ENCODE results near the gene PJA1.

The PJA1 gene

GRCh38 chrX:69196666-69197065, 31.4 kb upstream of the PJA1 start:
- TF ChIP-seq, protein P1, sequence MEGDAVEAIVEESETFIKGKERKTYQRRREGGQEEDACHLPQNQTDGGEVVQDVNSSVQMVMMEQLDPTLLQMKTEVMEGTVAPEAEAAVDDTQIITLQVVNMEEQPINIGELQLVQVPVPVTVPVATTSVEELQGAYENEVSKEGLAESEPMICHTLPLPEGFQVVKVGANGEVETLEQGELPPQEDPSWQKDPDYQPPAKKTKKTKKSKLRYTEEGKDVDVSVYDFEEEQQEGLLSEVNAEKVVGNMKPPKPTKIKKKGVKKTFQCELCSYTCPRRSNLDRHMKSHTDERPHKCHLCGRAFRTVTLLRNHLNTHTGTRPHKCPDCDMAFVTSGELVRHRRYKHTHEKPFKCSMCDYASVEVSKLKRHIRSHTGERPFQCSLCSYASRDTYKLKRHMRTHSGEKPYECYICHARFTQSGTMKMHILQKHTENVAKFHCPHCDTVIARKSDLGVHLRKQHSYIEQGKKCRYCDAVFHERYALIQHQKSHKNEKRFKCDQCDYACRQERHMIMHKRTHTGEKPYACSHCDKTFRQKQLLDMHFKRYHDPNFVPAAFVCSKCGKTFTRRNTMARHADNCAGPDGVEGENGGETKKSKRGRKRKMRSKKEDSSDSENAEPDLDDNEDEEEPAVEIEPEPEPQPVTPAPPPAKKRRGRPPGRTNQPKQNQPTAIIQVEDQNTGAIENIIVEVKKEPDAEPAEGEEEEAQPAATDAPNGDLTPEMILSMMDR (IDR thresholded peaks at IDR 0.05; ENCODE audit: control insufficient read depth, extremely low read depth, insufficient read depth) = no peak

DNA sequence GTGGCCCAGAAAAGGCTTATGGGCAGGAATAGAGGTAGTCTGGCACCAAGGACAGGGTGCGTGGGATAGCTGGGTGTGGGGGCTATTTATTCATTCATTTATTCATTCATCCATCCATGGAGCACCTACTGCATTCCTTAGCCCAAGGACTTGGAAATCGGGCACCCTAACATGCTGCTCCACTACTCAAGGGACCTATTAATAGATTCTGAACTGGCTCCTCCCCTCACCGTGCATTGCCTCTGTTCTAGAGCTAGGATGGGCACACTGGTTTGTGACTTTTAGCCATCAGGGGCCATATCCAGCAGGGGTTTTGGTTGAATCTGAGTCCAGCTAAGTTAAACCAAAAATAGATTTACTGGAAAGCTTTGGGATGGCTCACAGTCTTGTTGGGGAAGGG, 30.6 kb upstream of the PJA1 start:
- TF ChIP-seq, protein P1 (IDR thresholded peaks at IDR 0.05; ENCODE audit: control insufficient read depth, extremely low read depth, insufficient read depth) = no peak
- DNase-seq (ENCODE audit: low read depth) = no peak

More at GRCh38 chrX:69196666-69197065, 31.4 kb upstream of the PJA1 start:
- DNase-seq (ENCODE audit: low read depth) = no peak
- no peak overlapping the region for H3K4me3 ChIP-seq (ENCODE audit: low read depth, low read length)

DNA sequence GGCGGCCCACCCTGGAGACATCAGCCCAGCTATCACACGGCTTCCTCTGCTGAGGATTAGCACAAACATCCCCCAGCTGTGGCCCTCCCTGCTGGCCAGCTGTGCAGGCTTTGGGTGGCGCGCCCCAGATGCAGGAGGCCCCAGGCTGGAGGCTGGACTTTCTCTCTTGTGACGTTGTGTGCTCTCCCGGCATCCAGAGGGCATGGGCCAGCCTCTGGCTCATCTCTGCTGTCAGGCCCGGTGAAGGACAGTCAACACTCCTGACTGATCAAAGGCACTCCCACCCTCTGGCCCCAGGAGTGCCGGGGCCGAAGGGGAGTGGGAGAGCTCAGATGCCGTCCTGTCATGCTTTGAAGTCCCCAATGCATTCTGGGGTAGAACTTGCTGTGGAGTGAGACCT, 29.9 kb upstream of the PJA1 start:
- H3K4me3 ChIP-seq (ENCODE audit: low read depth, low read length) = no peak overlapping the region
- no peak for DNase-seq (ENCODE audit: low read depth)
- TF ChIP-seq, protein P1 (IDR thresholded peaks at IDR 0.05; ENCODE audit: control insufficient read depth, extremely low read depth, insufficient read depth) = no peak

More for the DNA sequence above, 30.6 kb upstream of the PJA1 start:
- H3K4me3 ChIP-seq (ENCODE audit: low read depth, low read length) = no peak overlapping the region

DNA sequence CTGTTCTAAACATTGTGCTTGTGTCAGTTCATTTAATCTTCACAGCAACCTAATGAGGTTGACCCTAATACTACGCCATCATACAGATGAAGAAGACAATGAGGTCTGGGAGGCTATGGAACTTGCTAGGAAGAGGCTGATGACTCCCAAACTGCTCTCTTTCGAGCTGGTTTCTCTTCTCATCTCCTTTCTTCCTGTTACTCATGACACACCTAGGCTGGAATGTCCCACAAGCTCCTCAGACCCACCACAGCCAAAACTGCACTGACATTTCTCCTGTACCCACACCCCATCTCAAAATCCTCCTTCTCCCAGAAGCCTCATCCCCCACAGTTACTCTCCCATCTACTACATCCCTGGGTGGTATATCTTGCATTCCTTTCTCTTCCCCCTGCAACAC, 27.4 kb upstream of the PJA1 start:
- no peak for DNase-seq (ENCODE audit: low read depth)

GRCh38 chrX:69189576-69190371, 24.5 kb upstream of the PJA1 start:
- no peak for DNase-seq (ENCODE audit: low read depth)
- H3K4me3 ChIP-seq (ENCODE audit: low read depth, low read length) = no peak overlapping the region
- TF ChIP-seq, protein P1 (IDR thresholded peaks at IDR 0.05; ENCODE audit: control insufficient read depth, extremely low read depth, insufficient read depth) = no peak

More for the DNA sequence above, 27.4 kb upstream of the PJA1 start:
- H3K4me3 ChIP-seq (ENCODE audit: low read depth, low read length) = no peak overlapping the region
- TF ChIP-seq, protein P1 (IDR thresholded peaks at IDR 0.05; ENCODE audit: control insufficient read depth, extremely low read depth, insufficient read depth) = no peak

DNA sequence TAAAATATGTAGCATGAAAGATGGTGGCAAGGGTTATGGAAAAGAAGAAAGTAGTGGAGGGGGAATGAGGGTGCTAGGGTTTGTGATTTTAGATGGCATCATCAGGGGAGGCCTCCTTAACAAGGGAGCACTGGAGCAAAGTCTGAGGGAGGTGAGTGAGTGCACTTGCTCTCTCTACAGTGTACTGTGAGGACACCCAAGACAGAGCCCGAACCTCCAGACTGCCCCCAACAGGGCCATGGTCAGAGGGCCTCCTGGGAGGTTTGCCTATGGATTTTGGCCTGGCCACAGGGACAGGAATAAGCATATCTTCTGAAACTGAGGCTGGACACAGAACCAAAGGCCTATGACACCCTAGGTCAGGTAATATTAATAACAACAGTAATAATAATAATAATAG, 21.4 kb upstream of the PJA1 start:
- no peak overlapping the region for H3K4me3 ChIP-seq (ENCODE audit: low read depth, low read length)
- DNase-seq (ENCODE audit: low read depth) = no peak
- TF ChIP-seq, protein P1 (IDR thresholded peaks at IDR 0.05; ENCODE audit: control insufficient read depth, extremely low read depth, insufficient read depth) = no peak

DNA sequence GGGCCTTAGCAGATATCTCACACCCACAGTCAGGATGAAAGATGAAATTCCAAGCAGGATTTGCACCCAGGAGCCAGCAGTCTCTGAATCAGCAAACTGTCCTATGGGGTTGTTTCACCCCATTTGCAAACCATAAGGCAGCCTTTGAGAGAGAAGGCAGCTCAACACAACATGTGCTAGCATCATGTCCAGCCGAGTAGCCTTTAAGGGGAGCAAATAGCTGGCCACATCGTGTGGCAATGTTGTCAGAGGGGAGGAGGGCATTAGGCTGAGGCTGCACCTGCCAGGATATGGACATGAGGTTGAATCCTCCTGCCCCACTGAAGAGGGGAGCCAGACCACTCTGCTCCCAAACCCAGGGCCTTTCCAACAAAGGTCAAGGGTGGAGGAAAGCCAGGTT, 20.6 kb upstream of the PJA1 start:
- TF ChIP-seq, protein P1 (IDR thresholded peaks at IDR 0.05; ENCODE audit: control insufficient read depth, extremely low read depth, insufficient read depth) = no peak
- DNase-seq (ENCODE audit: low read depth) = no peak
- no peak overlapping the region for H3K4me3 ChIP-seq (ENCODE audit: low read depth, low read length)

All from LNCaP clone FGC (cell line).